K562 (cell line): ENCODE results near the gene SRC. TPM values are rescaled to one million over a fixed set of nuclear protein-coding genes. Genes with fewer than 3 reads are reported as not detected.

Source experiments
- ATAC-seq: fragments of 200-7000 bp; cut with Tn5 transposase; 3 replicates; pipeline ENCODE4 v1.9.1; 2020; ENCODE audit warnings: moderate library complexity
- BruUV-seq: library from RNA; stranded (reverse); fragments of 400-500 nt; replicated peaks from 2 replicates; lab custom pipeline; 2021; lab: Mats Ljungman, UMichigan
- CTCF ChIA-PET: fragments of 300-600 bp; formaldehyde crosslinking; extraction: SDS; loops from one replicate; lab custom pipeline; 2021; ENCODE audit warnings: low intra/inter-chr PET ratio; lab: Yijun Ruan, JAX
- POLR2A ChIA-PET: fragments of 300-600, 350-650 bp; sonication (Branson Sonifier 250); formaldehyde crosslinking; extraction: SDS; loops from one replicate; lab custom pipeline; 2021; ENCODE audit warnings: antibody characterized with exemption, inconsistent platforms; lab: Yijun Ruan, JAX
- DNase-seq, 4 experiments: peaks; one replicate each; pipeline versions ENCODE4 v3.0.0 to v3.0.0-alpha.2; 2011 to 2018; ENCODE audit warnings: low spot score in 3 of 4, mixed read lengths in 3 of 4; ENCODE audit errors: extremely low read depth in 1 of 4
- FAIRE-seq: peaks from 2 replicates; lab custom pipeline; 2011; peaks lifted over from hg19 to GRCh38; lab: Jason Lieb, UNC
- H2AFZ ChIP-seq: 2 replicates; pipeline ENCODE4 v1.6.0; 2011; ENCODE audit warnings: low read depth, low read length, control low read depth, inconsistent platforms
- H3K27ac ChIP-seq: fragments of 200-600 bp; 3 replicates; pipeline ENCODE4 v1.8.0; 2011; ENCODE audit warnings: low read depth, mild to moderate bottlenecking, control low read depth, inconsistent platforms, low read length, moderate library complexity, mixed read lengths; ENCODE audit errors: extremely low read depth
- H3K27me3 ChIP-seq, 2 experiments: fragments of 300-600 bp in 1 of 2; 2 replicates in 1 of 2; 3 replicates in 1 of 2; pipeline versions ENCODE4 v1.6.0 to v1.8.0; 2011; ENCODE audit warnings: inconsistent platforms in 2 of 2, low read length in 2 of 2, mild to moderate bottlenecking in 1 of 2, mixed read lengths in 1 of 2, moderate library complexity in 1 of 2; ENCODE audit not compliant: control insufficient read depth in 2 of 2, insufficient read depth in 2 of 2
- H3K36me3 ChIP-seq: fragments of 300-600 bp; 3 replicates; pipeline ENCODE4 v1.8.0; 2011; ENCODE audit warnings: mild to moderate bottlenecking, low read length, inconsistent platforms; ENCODE audit not compliant: control insufficient read depth, insufficient read depth
- H3K4me1 ChIP-seq, 2 experiments: fragments of 200-600 bp in 1 of 2; replicated peaks in 1 of 2; 2 replicates in 1 of 2; 3 replicates in 1 of 2; pipeline versions ENCODE4 v1.5.1 to v1.8.0; 2011; ENCODE audit warnings: inconsistent platforms in 2 of 2, low read length in 2 of 2, mild to moderate bottlenecking in 1 of 2, mixed read lengths in 1 of 2, moderate library complexity in 1 of 2; ENCODE audit not compliant: control insufficient read depth in 2 of 2, insufficient read depth in 2 of 2
- H3K4me2 ChIP-seq: 2 replicates; pipeline ENCODE4 v1.6.1; 2011; ENCODE audit warnings: low read length, control low read depth, inconsistent platforms, mixed read lengths; ENCODE audit not compliant: insufficient read depth
- H3K4me3 ChIP-seq: fragments of 200-600 bp; sonication (generic), shearing (Covaris generic); 2 replicates; pipeline ENCODE4 v1.5.1; 2016; ENCODE audit warnings: control low read depth, inconsistent platforms
- H3K79me2 ChIP-seq: fragments of 200-600 bp; 3 replicates; pipeline ENCODE4 v1.8.0; 2011; ENCODE audit warnings: low read length, inconsistent platforms; ENCODE audit not compliant: control insufficient read depth, insufficient read depth
- H3K9ac ChIP-seq, 2 experiments: 2 replicates each; pipeline versions ENCODE4 v1.6.0 to v1.6.1; 2011; ENCODE audit warnings: low read depth in 2 of 2, low read length in 2 of 2, control low read depth in 1 of 2, inconsistent platforms in 1 of 2, mild to moderate bottlenecking in 1 of 2, mixed read lengths in 1 of 2; ENCODE audit not compliant: insufficient read depth in 1 of 2
- H3K9me1 ChIP-seq: one replicate; pipeline ENCODE4 v1.6.0; 2011; ENCODE audit warnings: inconsistent platforms, mild to moderate bottlenecking, low read length, moderate library complexity; ENCODE audit not compliant: control insufficient read depth, insufficient read depth
- H3K9me3 ChIP-seq: replicated peaks from 2 replicates; pipeline ENCODE4 v1.5.1; 2011; ENCODE audit warnings: low read depth, low read length, inconsistent platforms; ENCODE audit not compliant: control insufficient read depth, insufficient read depth
- H4K20me1 ChIP-seq: replicated peaks from 2 replicates; pipeline ENCODE4 v1.6.1; 2011; ENCODE audit warnings: low read length, inconsistent platforms, mixed read lengths; ENCODE audit not compliant: control insufficient read depth, insufficient read depth
- ELF1 ChIP-seq: fragments of 200-800 bp; sonication (Bioruptor generic); IDR thresholded peaks from 2 replicates; pipeline ENCODE4 v1.6.1; 2016; ENCODE audit warnings: missing genetic modification characterization, missing compliant biosample characterization
- POLR2G ChIP-seq: fragments of 200-400 bp; formaldehyde crosslinking; IDR thresholded peaks from 2 replicates; pipeline ENCODE4 v1.6.1; 2017; ENCODE audit warnings: low read depth, mild to moderate bottlenecking, antibody characterized with exemption, low read length, moderate library complexity
- RBM15 ChIP-seq: fragments of 200-400 bp; formaldehyde crosslinking; IDR thresholded peaks from 2 replicates; pipeline ENCODE4 v1.6.1; 2018; ENCODE audit warnings: mild to moderate bottlenecking, low read length, moderate library complexity; ENCODE audit not compliant: insufficient read depth
- TAF15 ChIP-seq: fragments of 200-400 bp; formaldehyde crosslinking; IDR thresholded peaks from 2 replicates; pipeline ENCODE4 v1.6.1; 2017; ENCODE audit warnings: mild to moderate bottlenecking, low read depth, low read length, moderate library complexity
- THRAP3 ChIP-seq: fragments of 450-650 bp; IDR thresholded peaks from 2 replicates; pipeline ENCODE4 v1.6.1; 2016; ENCODE audit warnings: mild to moderate bottlenecking, inconsistent platforms, borderline replicate concordance
- ZBED1 ChIP-seq: IDR thresholded peaks from 2 replicates; pipeline ENCODE4 v1.6.1; 2014
- ZC3H4 ChIP-seq: sonication (generic); formaldehyde crosslinking; IDR thresholded peaks from 2 replicates; pipeline ENCODE4 v1.9.0; 2021; ENCODE audit warnings: missing genetic modification reagents, borderline replicate concordance
- ZNF408 ChIP-seq: fragments of 250-450 bp; sonication (Bioruptor Pico); IDR thresholded peaks from 2 replicates; pipeline ENCODE4 v1.4.0; 2020; ENCODE audit warnings: low read depth, mild to moderate bottlenecking, moderate library complexity
- in situ Hi-C: fragments of 300-500 bp; cut with MboI; formaldehyde crosslinking; loops from 4 replicates; pipeline ENCODE4 v1.15.0; 2018; ENCODE audit warnings: inconsistent platforms, mixed read lengths
- intact Hi-C: fragments of 100-400 bp; cut with micrococcal nuclease; formaldehyde crosslinking; loops from 2 replicates; pipeline ENCODE4 v1.14.2; 2022
- polyA plus RNA-seq, 8 experiments: library from polyadenylated mRNA; depleted of rRNA in 4 of 8; stranded (reverse) in 5 of 8; unstranded in 3 of 8; fragments of >200 nt; fragmentation: Nextera tagmentation in 2 of 8; fragmentation: Illumina TruSeq in 1 of 8; extraction: Ambion mirVana in 2 of 8; extraction: Trizol in 1 of 8; gene quantifications; 2 replicates each; pipeline versions ENCODE4 v1.2.1 to v1.2.3, GENCODE V29; 2011 to 2014; ENCODE audit warnings: inconsistent platforms in 1 of 8, missing spikeins in 1 of 8
- total RNA-seq, 7 experiments: library from RNA; depleted of rRNA in 6 of 7; stranded (reverse); fragments of >200 nt in 6 of 7; fragmentation: Illumina TruSeq in 2 of 7; extraction: Trizol in 2 of 7; gene quantifications; 2 replicates each; pipeline versions ENCODE4 v1.2.1 to v1.2.3, GENCODE V29; 2011 to 2021; ENCODE audit warnings: low replicate concordance in 1 of 7
- TF ChIP-seq, protein P1 (sequence below): fragments of 250-450 bp; sonication (Bioruptor Pico); IDR thresholded peaks from 2 replicates; pipeline ENCODE4 v1.5.1; 2021; ENCODE audit warnings: mild to moderate bottlenecking
- TF ChIP-seq, protein P2 (sequence below): IDR thresholded peaks from 2 replicates; pipeline ENCODE4 v1.6.1; 2011; ENCODE audit warnings: borderline replicate concordance, low read depth, mild to moderate bottlenecking, moderate library complexity, low read length; ENCODE audit not compliant: insufficient read depth, poor library complexity, severe bottlenecking

The SRC gene
- total and polyA plus RNA-seq, 9 of the 15 experiments (the other 6 are each of a cell fraction or from before 2014, with no cell fraction given): 0.06 to 8.5 (median 3.1) TPM

DNA sequence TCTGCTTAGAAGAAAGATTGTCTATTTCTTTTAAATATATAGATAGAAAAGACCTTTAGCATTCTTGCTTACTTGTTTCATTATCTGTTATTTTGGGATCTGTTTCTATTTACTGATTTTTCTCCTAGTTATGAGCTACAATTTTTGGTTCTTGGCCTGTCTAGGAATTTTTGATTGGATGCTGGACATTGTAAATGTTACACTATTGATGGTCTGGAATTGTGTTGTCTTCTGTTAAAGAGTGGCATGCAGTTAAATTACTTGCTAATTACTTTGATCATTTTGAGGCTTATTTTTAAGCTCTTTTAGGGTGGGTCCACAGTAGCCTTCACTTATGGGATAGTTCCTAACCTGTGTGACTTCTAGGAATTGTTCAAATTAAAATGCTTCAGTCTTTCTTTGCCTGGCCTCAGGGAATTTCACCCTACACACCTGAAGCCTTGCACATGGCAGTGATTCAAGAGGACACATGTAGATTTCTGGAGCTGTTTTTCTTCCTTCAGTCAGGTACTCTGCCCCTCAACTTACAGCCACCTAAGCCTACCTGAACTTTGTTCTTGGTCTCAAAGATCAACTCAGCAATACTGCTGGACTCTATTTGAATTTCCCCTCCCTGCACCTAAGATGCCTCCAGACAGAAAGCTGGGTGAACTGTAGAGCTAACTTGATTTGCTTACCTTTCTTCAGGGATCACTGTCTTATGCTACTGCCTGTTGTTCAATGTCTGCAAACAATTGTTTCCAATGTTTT lies 108.9 kb downstream of the SRC start:
- Histone ChIP-seq H3K4me1 (no peaks in the 10 kb centered on the region), H3K9me1 (no peaks in the 10 kb centered on the region), H3K4me3 (no peak overlapping the region), H2AFZ (no peak overlapping the region), H3K27me3 (peaks cover 0 to 15% of the 10 kb centered on the region in 2 experiments; a peak in 4 of 5 replicates), H3K9me3 (no peaks in the 10 kb centered on the region), H3K4me2 (no peak overlapping the region), H3K36me3 (no peaks in the 10 kb centered on the region), H3K9ac (no peak overlapping the region), H3K27ac (no peak overlapping the region), H4K20me1 (no peaks in the 10 kb centered on the region), H3K79me2 (no peaks in the 10 kb centered on the region)
- no peak for TF ChIP-seq THRAP3
- TF ChIP-seq, protein P1, sequence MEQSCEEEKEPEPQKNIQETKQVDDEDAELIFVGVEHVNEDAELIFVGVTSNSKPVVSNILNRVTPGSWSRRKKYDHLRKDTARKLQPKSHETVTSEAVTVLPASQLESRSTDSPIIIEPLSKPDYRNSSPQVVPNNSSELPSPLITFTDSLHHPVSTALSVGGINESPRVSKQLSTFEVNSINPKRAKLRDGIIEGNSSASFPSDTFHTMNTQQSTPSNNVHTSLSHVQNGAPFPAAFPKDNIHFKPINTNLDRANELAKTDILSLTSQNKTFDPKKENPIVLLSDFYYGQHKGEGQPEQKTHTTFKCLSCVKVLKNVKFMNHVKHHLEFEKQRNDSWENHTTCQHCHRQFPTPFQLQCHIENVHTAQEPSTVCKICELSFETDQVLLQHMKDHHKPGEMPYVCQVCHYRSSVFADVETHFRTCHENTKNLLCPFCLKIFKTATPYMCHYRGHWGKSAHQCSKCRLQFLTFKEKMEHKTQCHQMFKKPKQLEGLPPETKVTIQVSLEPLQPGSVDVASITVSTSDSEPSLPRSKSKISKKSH: no peak
- no peak for TF ChIP-seq ZC3H4 (CRISPR knock-in tag)
- no peak for TF ChIP-seq ZBED1
- no peak for TF ChIP-seq ZNF408 (CRISPR knock-in tag)
- no peak for TF ChIP-seq ELF1 (tag)
- TF ChIP-seq RBM15: no peak
- no peak for TF ChIP-seq POLR2G
- TF ChIP-seq, protein P2, sequence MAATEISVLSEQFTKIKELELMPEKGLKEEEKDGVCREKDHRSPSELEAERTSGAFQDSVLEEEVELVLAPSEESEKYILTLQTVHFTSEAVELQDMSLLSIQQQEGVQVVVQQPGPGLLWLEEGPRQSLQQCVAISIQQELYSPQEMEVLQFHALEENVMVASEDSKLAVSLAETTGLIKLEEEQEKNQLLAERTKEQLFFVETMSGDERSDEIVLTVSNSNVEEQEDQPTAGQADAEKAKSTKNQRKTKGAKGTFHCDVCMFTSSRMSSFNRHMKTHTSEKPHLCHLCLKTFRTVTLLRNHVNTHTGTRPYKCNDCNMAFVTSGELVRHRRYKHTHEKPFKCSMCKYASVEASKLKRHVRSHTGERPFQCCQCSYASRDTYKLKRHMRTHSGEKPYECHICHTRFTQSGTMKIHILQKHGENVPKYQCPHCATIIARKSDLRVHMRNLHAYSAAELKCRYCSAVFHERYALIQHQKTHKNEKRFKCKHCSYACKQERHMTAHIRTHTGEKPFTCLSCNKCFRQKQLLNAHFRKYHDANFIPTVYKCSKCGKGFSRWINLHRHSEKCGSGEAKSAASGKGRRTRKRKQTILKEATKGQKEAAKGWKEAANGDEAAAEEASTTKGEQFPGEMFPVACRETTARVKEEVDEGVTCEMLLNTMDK: no peak
- TF ChIP-seq TAF15: no peak
- no peak for FAIRE-seq
- POLR2A ChIA-PET: no interaction called here
- no peak for ATAC-seq
- BruUV-seq: no TSS peak
- CTCF ChIA-PET: no interaction called here
- no peak for DNase-seq
- in situ Hi-C loops: no loop called here
- intact Hi-C loops: no loop called here

Other genes starting within 250 kb of the SRC start
- 168 and 219 TPM in 2 replicates for gene RPN2, start 166.8 kb upstream of the SRC start, total RNA-seq (2014; rRNA removed)
- gene RPN2, start 166.8 kb upstream of the SRC start, total RNA-seq (2014; rRNA removed; fragmentation: Illumina TruSeq; extraction: Trizol): 255 and 266 TPM in 2 replicates
- 334 and 390 TPM in 2 replicates for gene RPN2, start 166.8 kb upstream of the SRC start, total RNA-seq (2015; rRNA removed; fragmentation: Illumina TruSeq; extraction: Trizol)
- 235 and 236 TPM in 2 replicates for gene RPN2, start 166.8 kb upstream of the SRC start, total RNA-seq (2021)
- gene RPN2, start 166.8 kb upstream of the SRC start, polyA plus RNA-seq (2011; rRNA removed): 421 and 458 TPM in 2 replicates
- 325 TPM in 2 replicates for gene RPN2, start 166.8 kb upstream of the SRC start, polyA plus RNA-seq (2014; fragmentation: Illumina TruSeq; extraction: Trizol)
- 100 to 1,000 TPM; 487 to 548 TPM for gene RPN2, start 166.8 kb upstream of the SRC start, polyA plus RNA-seq (2014; fragmentation: Nextera tagmentation; extraction: Ambion mirVana)
- 186 and 201 TPM in 2 replicates for gene RPN2, start 166.8 kb upstream of the SRC start, polyA plus RNA-seq (2014; rRNA removed)
- gene MROH8, start 166.6 kb upstream of the SRC start, total RNA-seq (2014; rRNA removed): 0.90 and 1.00 TPM in 2 replicates
- gene MROH8, start 166.6 kb upstream of the SRC start, total RNA-seq (2014; rRNA removed; fragmentation: Illumina TruSeq; extraction: Trizol): 0.67 and 1.1 TPM in 2 replicates
- gene MROH8, start 166.6 kb upstream of the SRC start, total RNA-seq (2015; rRNA removed; fragmentation: Illumina TruSeq; extraction: Trizol): 0.68 and 0.76 TPM in 2 replicates
- 0.78 and 0.85 TPM in 2 replicates for gene MROH8, start 166.6 kb upstream of the SRC start, total RNA-seq (2021)
- 0.50 and 1.0 TPM in 2 replicates for gene MROH8, start 166.6 kb upstream of the SRC start, polyA plus RNA-seq (2011; rRNA removed)
- gene MROH8, start 166.6 kb upstream of the SRC start, polyA plus RNA-seq (2014; fragmentation: Illumina TruSeq; extraction: Trizol): 1.1 and 1.5 TPM in 2 replicates
- under 1 TPM; 0.21 to 0.41 TPM for gene MROH8, start 166.6 kb upstream of the SRC start, polyA plus RNA-seq (2014; fragmentation: Nextera tagmentation; extraction: Ambion mirVana)
- gene MROH8, start 166.6 kb upstream of the SRC start, polyA plus RNA-seq (2014; rRNA removed): 1.2 and 1.5 TPM in 2 replicates
- not detected in 2 replicates for gene GHRH, start 84.3 kb upstream of the SRC start, total RNA-seq (2014; rRNA removed)
- not detected in 2 replicates for gene GHRH, start 84.3 kb upstream of the SRC start, total RNA-seq (2014; rRNA removed; fragmentation: Illumina TruSeq; extraction: Trizol)
- gene GHRH, start 84.3 kb upstream of the SRC start, total RNA-seq (2015; rRNA removed; fragmentation: Illumina TruSeq; extraction: Trizol): not detected in 2 replicates
- not detected in 2 replicates for gene GHRH, start 84.3 kb upstream of the SRC start, total RNA-seq (2021)
- not detected in 2 replicates for gene GHRH, start 84.3 kb upstream of the SRC start, polyA plus RNA-seq (2011; rRNA removed)
- gene GHRH, start 84.3 kb upstream of the SRC start, polyA plus RNA-seq (2014; fragmentation: Illumina TruSeq; extraction: Trizol): not detected in 2 replicates
- not detected for gene GHRH, start 84.3 kb upstream of the SRC start, polyA plus RNA-seq (2014; fragmentation: Nextera tagmentation; extraction: Ambion mirVana)
- gene GHRH, start 84.3 kb upstream of the SRC start, polyA plus RNA-seq (2014; rRNA removed): not detected in 2 replicates
- gene MANBAL, start 56.5 kb upstream of the SRC start, total RNA-seq (2014; rRNA removed): 9.2 and 15.5 TPM in 2 replicates
- gene MANBAL, start 56.5 kb upstream of the SRC start, total RNA-seq (2014; rRNA removed; fragmentation: Illumina TruSeq; extraction: Trizol): 10.4 and 12.3 TPM in 2 replicates
- gene MANBAL, start 56.5 kb upstream of the SRC start, total RNA-seq (2015; rRNA removed; fragmentation: Illumina TruSeq; extraction: Trizol): 14.1 and 16.3 TPM in 2 replicates
- 15.3 and 16.7 TPM in 2 replicates for gene MANBAL, start 56.5 kb upstream of the SRC start, total RNA-seq (2021)
- gene MANBAL, start 56.5 kb upstream of the SRC start, polyA plus RNA-seq (2011; rRNA removed): 30.0 and 35.0 TPM in 2 replicates
- 27.9 and 31.6 TPM in 2 replicates for gene MANBAL, start 56.5 kb upstream of the SRC start, polyA plus RNA-seq (2014; fragmentation: Illumina TruSeq; extraction: Trizol)
- 10 to 100 TPM; 17.4 to 17.8 TPM for gene MANBAL, start 56.5 kb upstream of the SRC start, polyA plus RNA-seq (2014; fragmentation: Nextera tagmentation; extraction: Ambion mirVana)
- 24.8 and 25.3 TPM in 2 replicates for gene MANBAL, start 56.5 kb upstream of the SRC start, polyA plus RNA-seq (2014; rRNA removed)
- gene NNAT, start 175.1 kb downstream of the SRC start, total RNA-seq (2014; rRNA removed): not detected in 2 replicates
- not detected in 2 replicates for gene NNAT, start 175.1 kb downstream of the SRC start, total RNA-seq (2014; rRNA removed; fragmentation: Illumina TruSeq; extraction: Trizol)
- not detected in 2 replicates for gene NNAT, start 175.1 kb downstream of the SRC start, total RNA-seq (2015; rRNA removed; fragmentation: Illumina TruSeq; extraction: Trizol)
- gene NNAT, start 175.1 kb downstream of the SRC start, total RNA-seq (2021): 0.13 TPM in 1 of 2 replicates, not detected in the other
- gene NNAT, start 175.1 kb downstream of the SRC start, polyA plus RNA-seq (2011; rRNA removed): not detected in 2 replicates
- gene NNAT, start 175.1 kb downstream of the SRC start, polyA plus RNA-seq (2014; fragmentation: Illumina TruSeq; extraction: Trizol): not detected in 2 replicates
- gene NNAT, start 175.1 kb downstream of the SRC start, polyA plus RNA-seq (2014; fragmentation: Nextera tagmentation; extraction: Ambion mirVana): not detected
- not detected in 2 replicates for gene NNAT, start 175.1 kb downstream of the SRC start, polyA plus RNA-seq (2014; rRNA removed)
- 20.6 and 24.2 TPM in 2 replicates for gene BLCAP, start 181.7 kb downstream of the SRC start, total RNA-seq (2014; rRNA removed)
- 19.6 and 21.0 TPM in 2 replicates for gene BLCAP, start 181.7 kb downstream of the SRC start, total RNA-seq (2014; rRNA removed; fragmentation: Illumina TruSeq; extraction: Trizol)
- 26.4 and 27.6 TPM in 2 replicates for gene BLCAP, start 181.7 kb downstream of the SRC start, total RNA-seq (2015; rRNA removed; fragmentation: Illumina TruSeq; extraction: Trizol)
- 30.1 and 34.0 TPM in 2 replicates for gene BLCAP, start 181.7 kb downstream of the SRC start, total RNA-seq (2021)
- 29.6 and 41.5 TPM in 2 replicates for gene BLCAP, start 181.7 kb downstream of the SRC start, polyA plus RNA-seq (2011; rRNA removed)
- gene BLCAP, start 181.7 kb downstream of the SRC start, polyA plus RNA-seq (2014; fragmentation: Illumina TruSeq; extraction: Trizol): 31.5 and 31.9 TPM in 2 replicates
- gene BLCAP, start 181.7 kb downstream of the SRC start, polyA plus RNA-seq (2014; fragmentation: Nextera tagmentation; extraction: Ambion mirVana): 10 to 100 TPM; 16.9 to 17.3 TPM
- gene BLCAP, start 181.7 kb downstream of the SRC start, polyA plus RNA-seq (2014; rRNA removed): 37.1 and 38.9 TPM in 2 replicates